Measurements from ENCODE around the gene CCDC7.
"Not testable (repeated sequence)": the region's sequence is repeated elsewhere in the genome, so short reads cannot be mapped to it uniquely, and the experiment has no call there.

The CCDC7 gene

DNA sequence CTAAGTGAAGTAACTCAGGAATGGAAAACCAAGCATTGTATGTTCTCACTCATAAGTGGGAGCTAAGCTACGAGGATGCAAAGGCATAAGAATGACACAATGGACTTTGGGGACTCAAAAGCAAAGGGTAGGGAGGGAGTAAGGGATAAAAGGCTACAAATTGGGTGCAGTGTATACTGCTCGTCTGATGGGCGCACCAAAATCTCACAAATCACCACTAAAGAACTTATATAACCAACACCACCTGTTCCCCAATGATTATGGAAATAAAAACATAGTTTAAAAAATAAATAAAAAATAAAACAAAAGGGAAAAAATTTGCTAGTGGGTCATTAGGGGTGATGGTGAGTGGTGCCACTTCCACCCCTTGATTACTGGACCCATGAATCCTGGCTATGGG is 351.5 kb downstream of the CCDC7 start:
- H3K9me3 ChIP-seq (ENCODE audit: insufficient read depth, low read depth, low read length); H3K4me1 ChIP-seq (ENCODE audit: insufficient read depth, low read length, poor library complexity, severe bottlenecking); H3K9me2 ChIP-seq (replicated peaks; ENCODE audit: low read depth, low read length); H3K9ac ChIP-seq (ENCODE audit: low read depth, low read length, poor library complexity, severe bottlenecking); H3K36me3 ChIP-seq (ENCODE audit: insufficient read depth, low read length); H4K20me1 ChIP-seq (ENCODE audit: insufficient read depth, low read length, poor library complexity, severe bottlenecking); H3K4me3 ChIP-seq (ENCODE audit: low read length, poor library complexity, severe bottlenecking); H2AFZ ChIP-seq (ENCODE audit: low read length); H3F3A ChIP-seq (ENCODE audit: low read depth); H3K27me3 ChIP-seq (ENCODE audit: insufficient read depth, low read length, poor library complexity, severe bottlenecking); H3K4me2 ChIP-seq (ENCODE audit: low read depth, low read length, poor library complexity, severe bottlenecking); H3K79me2 ChIP-seq (ENCODE audit: insufficient read depth, low read length): not testable (repeated sequence)
- TF ChIP-seq, protein P1, sequence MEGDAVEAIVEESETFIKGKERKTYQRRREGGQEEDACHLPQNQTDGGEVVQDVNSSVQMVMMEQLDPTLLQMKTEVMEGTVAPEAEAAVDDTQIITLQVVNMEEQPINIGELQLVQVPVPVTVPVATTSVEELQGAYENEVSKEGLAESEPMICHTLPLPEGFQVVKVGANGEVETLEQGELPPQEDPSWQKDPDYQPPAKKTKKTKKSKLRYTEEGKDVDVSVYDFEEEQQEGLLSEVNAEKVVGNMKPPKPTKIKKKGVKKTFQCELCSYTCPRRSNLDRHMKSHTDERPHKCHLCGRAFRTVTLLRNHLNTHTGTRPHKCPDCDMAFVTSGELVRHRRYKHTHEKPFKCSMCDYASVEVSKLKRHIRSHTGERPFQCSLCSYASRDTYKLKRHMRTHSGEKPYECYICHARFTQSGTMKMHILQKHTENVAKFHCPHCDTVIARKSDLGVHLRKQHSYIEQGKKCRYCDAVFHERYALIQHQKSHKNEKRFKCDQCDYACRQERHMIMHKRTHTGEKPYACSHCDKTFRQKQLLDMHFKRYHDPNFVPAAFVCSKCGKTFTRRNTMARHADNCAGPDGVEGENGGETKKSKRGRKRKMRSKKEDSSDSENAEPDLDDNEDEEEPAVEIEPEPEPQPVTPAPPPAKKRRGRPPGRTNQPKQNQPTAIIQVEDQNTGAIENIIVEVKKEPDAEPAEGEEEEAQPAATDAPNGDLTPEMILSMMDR (conservative IDR thresholded peaks at IDR 0.05; ENCODE audit: low read length): 0 out of 2 replicates have a peak, but pooled peaks have one; percentile 21

- H3K27me3 ChIP-seq (ENCODE audit: insufficient read depth, low read length, poor library complexity, severe bottlenecking): no peaks in the 10 kb centered on the region
- H3K9me3 ChIP-seq (ENCODE audit: insufficient read depth, low read depth, low read length): no peaks in the 10 kb centered on the region
- no peaks in the 10 kb centered on the region for H3K79me2 ChIP-seq (ENCODE audit: insufficient read depth, low read length)
- no peaks in the 10 kb centered on the region for H3K9me2 ChIP-seq (replicated peaks; ENCODE audit: low read depth, low read length)
- TF ChIP-seq EZH2phosphoT487 (IDR thresholded peaks at IDR 0.05; ENCODE audit: borderline replicate concordance): no peak
- TF ChIP-seq, protein P1 (conservative IDR thresholded peaks at IDR 0.05; ENCODE audit: low read length): no peak
- H3K4me3 ChIP-seq (ENCODE audit: low read length, poor library complexity, severe bottlenecking): no peak overlapping the region
- no peaks in the 10 kb centered on the region for H3F3A ChIP-seq (ENCODE audit: low read depth)
- H3K4me2 ChIP-seq (ENCODE audit: low read depth, low read length, poor library complexity, severe bottlenecking): no peak overlapping the region
- H3K9ac ChIP-seq (ENCODE audit: low read depth, low read length, poor library complexity, severe bottlenecking): no peak overlapping the region
- H3K36me3 ChIP-seq (ENCODE audit: insufficient read depth, low read length): no peaks in the 10 kb centered on the region
- no peak overlapping the region for H2AFZ ChIP-seq (ENCODE audit: low read length)
- H3K4me1 ChIP-seq (ENCODE audit: insufficient read depth, low read length, poor library complexity, severe bottlenecking): no peaks in the 10 kb centered on the region
- H4K20me1 ChIP-seq (ENCODE audit: insufficient read depth, low read length, poor library complexity, severe bottlenecking): no peaks in the 10 kb centered on the region
These were observed 401.0 kb downstream of the CCDC7 start for GRCh38 chr10:32846974-32847373.

DNA sequence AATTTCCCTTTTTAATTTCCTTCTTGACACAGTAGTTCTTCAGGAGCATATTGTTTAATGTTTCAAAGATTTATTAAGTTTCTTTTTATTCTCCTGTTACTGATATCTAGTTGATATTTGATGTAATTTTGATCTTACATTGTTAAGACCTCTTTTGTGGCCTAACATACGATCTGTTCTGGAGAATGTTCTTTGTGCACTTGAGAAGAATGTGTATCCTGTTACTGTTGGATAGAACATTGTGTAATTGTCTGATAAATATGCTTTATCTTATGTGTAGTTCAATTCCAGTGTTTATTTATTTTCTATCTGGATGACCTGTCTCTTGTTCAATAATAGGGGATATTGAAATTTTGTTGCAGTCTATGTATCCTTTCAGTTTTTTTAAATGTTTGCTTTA is 405.4 kb downstream of the CCDC7 start:
- TF ChIP-seq, protein P1 (conservative IDR thresholded peaks at IDR 0.05; ENCODE audit: low read length): no peak
- no peak for TF ChIP-seq EZH2phosphoT487 (IDR thresholded peaks at IDR 0.05; ENCODE audit: borderline replicate concordance)

More for the DNA sequence above, 405.4 kb downstream of the CCDC7 start:
- Histone ChIP-seq H3K79me2 (ENCODE audit: insufficient read depth, low read length) (no peaks in the 10 kb centered on the region), H3F3A (ENCODE audit: low read depth) (no peaks in the 10 kb centered on the region), H3K9me2 (replicated peaks; ENCODE audit: low read depth, low read length) (no peaks in the 10 kb centered on the region), H3K27me3 (ENCODE audit: insufficient read depth, low read length, poor library complexity, severe bottlenecking) (no peaks in the 10 kb centered on the region), H3K4me1 (ENCODE audit: insufficient read depth, low read length, poor library complexity, severe bottlenecking) (no peaks in the 10 kb centered on the region), H3K36me3 (ENCODE audit: insufficient read depth, low read length) (no peaks in the 10 kb centered on the region), H3K4me2 (ENCODE audit: low read depth, low read length, poor library complexity, severe bottlenecking) (no peak overlapping the region), H2AFZ (ENCODE audit: low read length) (no peak overlapping the region; the same call in 1 of the 2 replicates), H3K4me3 (ENCODE audit: low read length, poor library complexity, severe bottlenecking) (no peak overlapping the region), H3K9ac (ENCODE audit: low read depth, low read length, poor library complexity, severe bottlenecking) (no peak overlapping the region), H4K20me1 (ENCODE audit: insufficient read depth, low read length, poor library complexity, severe bottlenecking) (no peaks in the 10 kb centered on the region), H3K9me3 (ENCODE audit: insufficient read depth, low read depth, low read length) (no peaks in the 10 kb centered on the region)
